ENCODE results near the gene CBR1.
"Not testable (repeated sequence)": the region's sequence is repeated elsewhere in the genome, so short reads cannot be mapped to it uniquely, and the experiment has no call there.

CBR1 gene

GRCh38 chr21:36082237-36082664 lies 12.4 kb downstream of the CBR1 start:
- no peak for DNase-seq

GRCh38 chr21:36087362-36088138 lies 17.7 kb downstream of the CBR1 start:
- no peak for DNase-seq

GRCh38 chr21:36089946-36090345 lies 20.1 kb downstream of the CBR1 start:
- DNase-seq, result no peak

- DNase-seq, result no peak
Measured at GRCh38 chr21:36092681-36093080, 22.9 kb downstream of the CBR1 start.

- no peak for DNase-seq
Measured at GRCh38 chr21:36093512-36093911, 23.7 kb downstream of the CBR1 start.

GRCh38 chr21:36096398-36097290 lies 26.8 kb downstream of the CBR1 start:
- DNase-seq, result no peak

GRCh38 chr21:36097427-36098181 lies 27.8 kb downstream of the CBR1 start:
- no peak for DNase-seq

GRCh38 chr21:36098182-36098532 lies 28.3 kb downstream of the CBR1 start:
- DNase-seq, result no peak

GRCh38 chr21:36099000-36099399 lies 29.2 kb downstream of the CBR1 start:
- no peak for DNase-seq

- not testable (repeated sequence) for DNase-seq
Measured at GRCh38 chr21:36099695-36100211, 29.9 kb downstream of the CBR1 start.

GRCh38 chr21:36100971-36101641 lies 31.3 kb downstream of the CBR1 start:
- no peak for DNase-seq

GRCh38 chr21:36103434-36103833 lies 33.6 kb downstream of the CBR1 start:
- no peak for DNase-seq

GRCh38 chr21:36104317-36105300 lies 34.8 kb downstream of the CBR1 start:
- DNase-seq, result peak; percentile 48

GRCh38 chr21:36105327-36105842 lies 35.6 kb downstream of the CBR1 start:
- DNase-seq, result no peak

- no peak for DNase-seq
Measured at GRCh38 chr21:36109868-36110267, 40.0 kb downstream of the CBR1 start.

GRCh38 chr21:36111238-36111637 lies 41.4 kb downstream of the CBR1 start:
- DNase-seq, result no peak

- peak; percentile 70 for DNase-seq
Measured at GRCh38 chr21:36113647-36114428, 44.0 kb downstream of the CBR1 start.

GRCh38 chr21:36115138-36115730 lies 45.4 kb downstream of the CBR1 start:
- no peak for DNase-seq

- no peak for DNase-seq
Measured at GRCh38 chr21:36117286-36117741, 47.5 kb downstream of the CBR1 start.
